DMS 273 (cell line): Measurements from ENCODE around the gene PHACTR4.
"Not testable (repeated sequence)": the region's sequence is repeated elsewhere in the genome, so short reads cannot be mapped to it uniquely, and the experiment has no call there.

Experiments used
- DNase-seq: peaks from one replicate; lab custom pipeline; 2025; ENCODE audit not compliant: unreplicated experiment; lab: John Stamatoyannopoulos, UW

The PHACTR4 gene

DNA sequence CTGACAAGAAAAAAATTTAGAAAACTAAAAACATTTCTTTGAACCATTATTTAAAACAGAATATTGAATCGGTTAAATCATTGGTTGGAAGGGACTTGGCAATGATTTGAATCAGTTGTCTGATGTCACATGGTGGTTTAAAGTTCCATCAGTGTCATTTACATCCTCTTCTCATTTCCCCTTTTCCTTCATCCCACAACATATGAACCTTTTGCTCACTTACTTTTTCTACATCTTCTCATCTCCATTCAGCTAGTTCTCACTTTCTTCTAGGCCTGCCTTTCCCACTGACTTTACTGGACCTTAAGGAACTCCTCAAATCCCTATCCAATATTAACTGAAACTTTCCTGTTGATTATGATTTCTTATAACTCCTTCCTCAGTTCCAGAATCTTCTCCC lies 58.5 kb downstream of the PHACTR4 start:
- no peak for DNase-seq

DNA sequence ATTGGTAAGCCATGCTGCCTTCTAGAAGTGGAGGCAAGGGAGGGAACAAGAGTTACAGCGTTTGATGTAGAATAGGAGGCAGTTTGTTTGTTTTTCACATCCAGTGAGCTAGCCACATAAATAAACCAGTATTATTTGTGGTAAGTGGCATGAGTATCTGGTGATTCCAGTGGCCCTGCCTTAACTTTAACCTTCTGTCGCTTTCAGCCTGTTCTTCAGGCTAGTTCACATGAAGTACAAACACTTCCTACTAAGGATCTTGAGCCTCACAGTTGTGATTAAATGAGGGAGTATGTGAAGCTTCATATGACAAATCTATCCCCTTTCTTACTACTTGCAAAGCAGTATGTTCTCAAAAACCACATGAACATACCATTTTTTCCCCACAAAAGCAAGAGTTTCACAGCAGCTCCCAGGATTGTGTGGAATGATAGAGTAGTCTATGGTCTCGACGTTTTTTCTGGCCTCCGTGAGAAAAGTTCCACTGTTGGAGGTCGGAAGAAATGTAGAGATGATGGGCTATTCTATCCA lies 59.5 kb downstream of the PHACTR4 start:
- no peak for DNase-seq

DNA sequence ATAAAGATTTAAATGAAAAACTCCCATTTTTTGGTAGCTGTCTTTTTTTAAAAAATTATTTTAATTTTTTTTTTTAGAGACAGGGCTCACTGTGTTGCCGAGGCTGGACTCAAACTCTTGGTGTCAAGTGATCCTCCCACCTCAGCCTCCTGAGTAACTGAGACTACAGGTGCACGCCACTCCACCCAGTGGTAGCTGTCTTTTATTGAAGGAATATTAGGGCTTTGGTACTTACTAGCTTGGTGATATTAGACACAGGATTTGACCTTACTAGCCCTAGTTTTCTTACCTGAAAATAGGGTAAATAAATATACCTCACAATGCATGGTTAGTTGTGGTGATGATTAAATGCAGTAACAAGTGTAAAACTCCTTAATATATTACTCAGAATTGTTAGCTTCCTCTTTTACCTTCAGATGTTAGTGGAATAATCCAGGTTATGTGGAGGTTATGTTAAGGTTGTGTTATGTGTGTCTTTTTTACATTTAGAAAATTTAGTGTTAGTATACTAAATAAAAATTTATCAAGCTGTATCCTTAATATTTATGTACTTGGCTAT lies 66.8 kb downstream of the PHACTR4 start:
- DNase-seq, result peak; percentile 9

DNA sequence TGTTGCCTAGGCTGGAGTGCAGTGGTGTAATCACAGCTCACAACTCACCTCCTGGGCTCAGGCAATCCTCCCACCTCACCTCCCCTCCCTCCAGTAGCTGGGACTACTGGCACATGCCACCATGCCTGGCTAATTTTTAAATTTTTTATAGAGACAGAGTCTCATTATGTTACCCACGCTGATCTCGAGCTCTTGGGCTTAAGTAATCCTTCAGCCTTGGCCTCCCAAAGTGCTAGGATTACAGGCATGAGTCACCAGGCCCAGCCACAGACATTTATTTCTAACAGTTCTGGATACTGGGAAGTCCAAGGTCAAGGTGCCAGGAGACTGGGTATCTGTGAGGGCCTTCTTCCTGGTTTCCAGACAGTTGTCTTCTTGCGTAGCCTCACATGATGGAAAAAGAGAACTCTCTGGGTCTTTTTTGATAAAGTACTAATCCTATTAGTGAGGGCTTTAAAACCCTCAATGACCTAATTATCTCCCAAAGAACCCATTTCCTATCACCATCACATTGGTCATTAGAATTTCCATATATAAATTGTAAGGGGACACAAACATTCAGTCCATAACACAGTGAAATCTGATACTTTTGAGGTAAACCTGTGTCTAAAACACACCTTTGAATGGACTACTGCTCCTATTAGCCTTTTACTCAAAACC lies 67.9 kb downstream of the PHACTR4 start:
- DNase-seq, result peak; percentile 16

DNA sequence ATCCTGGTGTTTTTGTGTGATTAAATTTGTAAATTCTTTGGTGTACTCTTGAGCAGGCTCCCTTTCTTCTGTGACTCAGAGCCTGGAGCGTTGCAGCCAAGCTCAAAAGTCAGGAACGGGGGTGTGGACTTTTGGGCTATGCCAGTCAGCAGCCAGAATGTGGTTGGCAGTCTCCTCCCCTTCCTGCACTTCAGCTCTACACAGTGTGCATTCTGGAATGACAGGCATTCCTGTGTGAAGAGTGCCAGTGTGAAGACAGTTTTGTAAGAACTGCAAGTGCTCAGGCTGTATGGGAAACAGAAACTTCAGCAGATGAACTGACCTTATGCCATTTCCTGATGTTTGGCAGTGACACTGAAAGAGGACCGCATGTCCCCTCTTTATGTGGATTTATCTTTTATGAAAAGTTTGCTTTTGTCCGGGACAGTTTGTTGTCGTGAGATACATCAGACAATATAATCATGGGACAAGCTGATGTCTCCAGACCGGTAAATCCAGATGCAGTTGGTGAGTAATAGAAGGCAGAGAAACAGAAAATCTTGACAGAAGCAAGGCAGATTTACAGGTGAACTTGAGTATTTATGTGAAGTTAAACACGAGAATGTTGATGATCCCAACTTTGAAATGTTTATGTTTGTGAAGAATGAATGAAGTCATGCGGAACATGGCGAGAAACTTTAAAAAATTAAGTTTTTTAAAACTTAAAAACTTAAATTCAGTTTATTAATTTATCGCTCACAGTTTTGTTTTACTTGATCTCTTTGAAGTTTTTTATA lies 68.6 kb downstream of the PHACTR4 start:
- peak; percentile 86 for DNase-seq

DNA sequence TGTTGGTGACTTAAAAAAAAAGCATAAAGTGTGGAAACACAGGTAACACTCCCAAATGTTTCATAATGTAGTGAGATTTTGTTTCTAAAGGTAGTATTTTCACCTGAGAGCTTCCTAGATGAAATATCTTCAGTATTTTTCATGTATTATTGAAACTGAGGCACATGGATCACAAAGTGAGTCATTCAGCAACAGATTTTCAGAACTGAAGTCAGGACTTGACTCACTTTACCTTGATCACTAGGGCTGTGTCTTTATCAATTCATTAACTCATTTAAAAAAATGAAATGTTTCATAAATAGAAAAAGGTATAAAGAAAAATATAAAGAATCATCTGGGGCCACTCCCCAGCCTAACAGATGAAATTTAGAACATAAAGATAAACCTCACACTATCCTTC lies 69.8 kb downstream of the PHACTR4 start:
- DNase-seq, result no peak

DNA sequence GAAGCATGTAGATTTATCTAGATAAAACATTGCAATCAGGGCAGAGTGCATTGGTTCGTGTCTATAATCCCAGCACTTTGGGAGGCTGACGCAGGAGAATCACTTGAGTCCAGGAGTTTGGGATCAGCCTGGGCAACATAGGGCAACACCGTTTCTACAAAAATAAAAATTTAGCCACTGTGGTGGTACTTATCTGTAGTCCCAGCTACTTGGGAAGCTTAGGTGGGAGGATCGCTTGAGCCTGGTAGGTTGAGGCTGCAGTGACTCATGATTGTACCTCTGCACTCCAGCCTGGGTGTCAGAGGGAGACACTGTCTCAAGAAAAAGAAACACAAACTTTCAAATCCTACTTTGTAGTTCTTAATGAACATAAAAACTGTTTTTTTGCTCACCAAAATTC lies 72.1 kb downstream of the PHACTR4 start:
- no peak for DNase-seq

DNA sequence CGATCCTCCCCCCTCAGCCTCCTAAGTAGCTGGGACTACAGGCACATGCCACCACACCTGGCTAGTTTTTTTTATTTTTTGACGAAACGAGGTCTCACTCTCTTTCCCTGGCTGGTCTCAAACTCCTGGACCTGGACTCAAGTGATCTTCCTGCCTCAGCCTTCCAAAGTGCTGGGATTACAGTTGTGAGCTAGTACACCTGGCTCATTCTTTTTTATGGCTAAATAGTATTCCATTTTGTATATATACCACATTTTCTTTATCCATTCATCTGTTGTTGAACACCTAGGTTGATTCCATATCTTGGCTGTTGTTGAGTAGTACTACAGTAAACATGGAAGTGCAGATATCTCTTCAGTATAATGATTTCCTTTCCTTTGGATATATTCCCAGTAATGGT lies 74.0 kb downstream of the PHACTR4 start:
- no peak for DNase-seq

DNA sequence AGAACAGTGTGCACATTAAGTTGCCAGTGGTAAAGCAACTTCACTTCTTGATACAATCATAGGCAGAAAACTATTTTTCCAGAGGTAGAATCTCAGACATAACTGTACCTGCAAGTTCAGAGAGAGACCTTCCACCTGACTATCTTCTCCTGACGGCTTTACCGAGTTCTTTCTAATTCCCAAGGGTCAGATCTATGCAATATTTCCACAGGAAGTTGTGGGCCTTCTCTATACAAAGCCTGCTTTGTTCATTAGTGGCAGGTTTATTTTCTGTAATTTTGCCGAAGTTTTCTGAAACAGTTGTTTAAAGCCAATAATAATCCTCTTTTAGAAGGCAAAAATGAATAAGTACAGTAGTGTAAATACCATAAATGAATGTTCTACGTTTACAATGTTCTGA lies 78.1 kb downstream of the PHACTR4 start:
- no peak for DNase-seq

DNA sequence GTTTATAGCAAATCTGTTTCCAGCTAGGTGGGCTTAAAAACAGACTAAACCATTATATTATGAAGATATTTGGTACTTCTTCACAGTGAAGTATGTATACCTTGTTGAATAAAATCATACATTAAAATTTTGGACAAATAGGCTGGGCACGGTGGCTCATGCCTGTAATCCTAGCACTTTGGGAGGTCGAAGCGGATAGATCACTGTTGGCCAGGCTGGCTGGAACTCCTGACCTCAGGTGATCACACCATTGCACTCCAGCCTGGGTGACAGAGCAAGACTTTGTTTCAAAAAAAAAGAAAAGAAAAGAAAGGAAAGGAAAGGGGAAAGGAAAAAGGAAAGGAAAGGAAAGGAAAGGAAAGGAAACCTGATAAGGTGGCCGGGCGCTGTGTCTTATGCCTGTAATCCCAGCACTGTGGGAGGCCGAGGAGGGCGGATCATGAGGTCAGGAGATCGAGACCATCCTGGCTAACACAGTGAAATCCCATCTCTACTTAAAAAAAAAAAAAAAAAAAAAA lies 78.6 kb downstream of the PHACTR4 start:
- not testable (repeated sequence) for DNase-seq

DNA sequence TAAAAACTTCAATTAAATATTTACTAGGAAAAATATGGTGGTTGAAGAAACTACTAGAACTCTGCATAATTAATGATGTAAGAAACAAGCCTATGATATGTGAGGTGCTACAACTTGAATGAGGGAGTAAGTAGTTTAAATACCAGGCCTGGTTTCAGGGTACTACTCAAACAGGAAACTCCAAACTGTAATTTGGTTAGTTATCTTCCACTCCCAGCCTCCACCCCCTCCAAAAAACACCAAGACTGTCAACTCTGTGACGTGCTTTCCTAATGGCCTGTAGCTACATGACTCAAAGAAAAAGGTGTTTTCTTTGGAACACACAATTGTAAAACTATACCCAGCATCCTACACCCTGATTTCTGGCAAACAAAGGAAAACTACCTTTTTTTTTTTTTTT lies 80.4 kb downstream of the PHACTR4 start:
- DNase-seq, result no peak

DNA sequence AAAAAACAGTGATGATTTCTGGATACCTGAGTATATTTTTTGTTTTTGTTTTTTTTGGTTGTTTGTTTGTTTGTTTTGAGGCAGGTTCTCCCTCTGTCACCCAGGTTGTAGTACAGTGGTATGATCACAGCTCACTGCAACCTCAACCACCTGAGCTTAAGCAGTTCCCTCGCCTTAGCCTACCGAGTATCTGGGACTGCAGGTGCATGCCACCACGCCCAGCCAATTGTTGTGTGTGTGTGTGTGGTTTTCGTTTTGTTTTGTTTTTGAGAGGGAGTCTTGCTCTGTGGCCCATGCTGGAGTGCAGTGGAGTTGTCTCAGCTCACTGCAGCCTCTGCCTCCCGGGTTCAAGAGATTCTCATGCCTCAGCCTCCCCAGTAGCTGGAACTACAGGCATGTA lies 81.0 kb downstream of the PHACTR4 start:
- no peak for DNase-seq

DNA sequence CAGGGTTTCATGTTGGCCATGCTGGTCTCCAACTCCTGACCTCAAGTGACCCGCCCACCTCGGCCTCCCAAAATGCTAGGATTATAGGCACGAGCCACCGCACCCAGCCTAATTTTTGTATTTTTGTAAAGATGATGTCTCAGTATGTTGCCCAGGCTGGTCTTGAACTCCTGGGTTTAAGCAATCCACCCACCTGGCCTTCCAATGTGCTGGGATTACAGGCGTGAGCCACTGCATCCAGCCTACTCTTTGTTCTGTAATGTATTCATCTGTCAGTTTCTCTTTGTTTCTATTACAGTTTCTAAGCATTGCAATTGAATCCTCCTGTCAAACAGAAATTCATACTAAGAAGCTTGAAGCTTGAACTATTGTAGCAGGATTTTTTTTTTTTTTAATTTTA lies 81.5 kb downstream of the PHACTR4 start:
- DNase-seq, result no peak

DNA sequence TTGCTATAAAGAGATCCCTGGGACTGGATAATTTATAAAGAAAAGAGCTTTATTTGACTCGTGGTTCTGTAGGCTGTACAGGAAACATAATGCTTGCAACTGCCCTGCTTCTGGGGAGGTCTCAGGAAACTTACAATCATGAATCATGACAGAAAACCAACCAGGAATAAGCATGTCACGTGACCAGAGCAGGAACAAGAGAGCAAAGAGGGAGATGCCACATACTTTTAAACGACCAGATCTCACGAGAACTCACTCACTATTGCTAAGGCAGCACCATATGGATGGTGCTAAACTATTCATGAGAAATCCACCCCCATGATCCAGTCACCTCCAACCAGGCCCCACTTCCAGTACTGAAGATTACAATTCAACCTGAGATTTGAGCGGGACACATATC lies 86.5 kb downstream of the PHACTR4 start:
- peak; percentile 69 for DNase-seq

DNA sequence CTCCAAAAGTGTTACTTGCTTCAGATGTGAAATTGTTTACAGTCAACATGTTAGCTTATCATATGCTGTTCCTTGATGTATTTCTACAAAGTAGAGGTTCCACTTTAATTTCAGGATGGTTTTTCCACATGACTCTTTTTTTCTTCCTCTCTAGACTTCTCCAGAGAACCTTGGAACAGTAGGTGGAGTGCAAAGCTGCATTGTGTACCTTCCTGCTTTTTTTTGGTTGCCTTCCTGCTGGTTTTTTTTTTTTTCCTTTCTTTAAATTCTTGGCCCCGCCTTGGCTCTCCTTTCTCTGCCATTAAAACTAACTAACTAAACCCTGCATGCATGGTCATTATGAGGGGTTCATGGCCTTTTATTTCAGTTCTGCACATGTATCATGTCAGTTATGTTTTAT lies 88.1 kb downstream of the PHACTR4 start:
- DNase-seq, result no peak

DNA sequence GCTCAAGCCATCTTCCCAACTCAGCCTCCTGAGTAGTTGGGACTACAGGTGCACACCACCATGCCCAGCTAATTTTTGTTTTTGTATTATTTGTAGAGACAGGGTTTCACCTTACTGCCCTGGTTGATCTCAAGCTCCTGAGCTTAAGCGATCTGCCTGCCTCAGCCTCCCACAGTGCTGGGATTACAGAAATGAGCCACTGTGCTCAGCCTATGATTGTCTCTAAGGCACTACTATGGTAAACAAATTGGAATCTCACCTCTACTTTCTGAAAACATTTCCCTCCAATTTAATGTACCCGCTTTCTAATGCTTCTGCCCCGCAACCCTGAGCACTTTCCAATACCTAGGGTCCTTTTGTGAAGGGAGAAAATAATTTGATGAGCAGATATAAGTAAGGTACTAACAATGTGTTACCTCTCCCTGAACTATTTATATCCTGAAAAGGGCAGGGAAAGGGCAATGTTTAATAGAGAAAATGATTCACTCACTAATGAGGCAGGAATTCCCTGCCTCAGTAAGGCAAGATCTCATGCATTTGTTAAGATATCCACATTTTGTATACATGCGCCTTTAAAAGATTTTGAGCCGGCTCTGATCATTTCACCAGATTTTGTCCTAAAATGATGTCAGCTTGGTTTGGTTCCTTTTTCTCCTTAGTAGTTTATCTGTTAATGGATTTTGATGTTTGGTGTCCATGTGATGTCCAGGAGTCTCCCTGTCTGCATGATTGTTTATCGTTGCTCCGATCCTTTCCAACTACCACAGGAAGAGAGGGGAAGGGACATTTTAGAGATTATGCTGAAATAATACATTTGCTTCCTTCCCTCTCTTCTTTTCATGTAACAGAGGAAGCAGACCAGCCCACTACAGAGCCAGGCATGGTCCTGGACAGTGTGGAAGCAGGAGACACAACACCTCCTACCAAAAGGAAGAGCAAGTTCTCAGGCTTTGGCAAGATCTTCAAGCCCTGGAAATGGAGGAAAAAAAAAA lies 89.0 kb downstream of the PHACTR4 start:
- DNase-seq, result no peak

DNA sequence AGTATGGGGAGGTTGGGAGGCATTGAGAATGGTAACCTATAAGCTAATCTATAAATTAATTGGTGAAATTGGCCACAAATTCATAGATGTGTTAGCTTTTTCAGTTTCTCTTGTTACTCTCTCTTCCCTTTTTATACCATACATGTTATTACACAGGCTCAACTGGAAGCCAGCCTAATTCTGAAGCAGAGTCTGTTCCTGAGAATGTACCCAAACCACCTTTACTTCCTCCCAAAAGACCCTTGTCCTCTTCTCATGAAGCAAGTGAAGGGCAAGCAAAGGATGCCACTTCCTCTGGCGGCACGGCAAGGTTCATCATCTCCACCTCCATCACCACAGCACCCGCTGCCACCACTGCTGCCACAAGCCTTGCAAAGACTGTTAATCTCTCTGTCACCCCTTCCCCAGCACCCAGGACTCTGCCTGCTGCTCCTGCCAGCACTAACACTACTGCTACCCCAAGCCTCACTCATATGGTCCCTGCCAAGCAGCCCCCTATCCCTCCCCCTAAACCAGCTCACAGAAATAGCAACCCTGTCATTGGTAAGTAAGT lies 96.8 kb downstream of the PHACTR4 start:
- no peak for DNase-seq

DNA sequence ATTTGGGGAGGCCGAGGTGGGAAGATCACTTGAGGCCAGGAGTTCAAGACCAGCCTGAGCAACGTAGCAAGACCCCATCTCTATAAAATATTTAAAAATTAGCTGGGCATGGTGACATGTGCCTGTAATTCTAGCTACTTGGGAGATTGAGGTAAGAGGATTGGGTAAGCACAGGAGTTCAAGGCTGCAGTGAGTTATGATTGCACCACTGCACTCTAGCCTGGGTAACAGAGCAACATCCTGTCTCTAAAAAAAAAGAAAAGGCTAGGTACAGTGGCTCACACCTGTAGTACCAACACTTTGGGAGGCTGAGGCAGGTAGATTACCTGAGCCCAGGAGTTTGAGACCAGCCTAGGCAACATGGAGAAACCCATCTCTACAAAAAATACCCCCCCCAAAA lies 100.6 kb downstream of the PHACTR4 start:
- no peak for DNase-seq

DNA sequence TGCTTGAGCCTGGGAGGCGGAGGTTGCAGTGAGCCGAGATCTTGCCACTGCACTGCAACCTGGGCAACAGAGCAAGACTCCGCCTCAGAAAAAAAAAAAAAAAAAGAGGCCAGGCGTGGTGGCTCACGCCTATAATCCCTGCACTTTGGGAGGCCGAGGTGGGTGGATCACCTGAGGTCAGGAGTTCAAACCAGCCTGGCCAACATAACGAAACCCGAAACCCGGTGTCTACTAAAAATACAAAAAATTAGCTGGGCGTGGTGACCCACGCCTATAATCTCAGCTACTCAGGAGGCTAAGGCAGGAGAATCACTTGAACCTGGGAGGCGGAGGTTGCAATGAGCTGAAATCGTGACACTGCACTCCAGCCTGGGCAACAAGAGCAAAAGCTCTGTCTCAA lies 110.0 kb downstream of the PHACTR4 start:
- not testable (repeated sequence) for DNase-seq

DNA sequence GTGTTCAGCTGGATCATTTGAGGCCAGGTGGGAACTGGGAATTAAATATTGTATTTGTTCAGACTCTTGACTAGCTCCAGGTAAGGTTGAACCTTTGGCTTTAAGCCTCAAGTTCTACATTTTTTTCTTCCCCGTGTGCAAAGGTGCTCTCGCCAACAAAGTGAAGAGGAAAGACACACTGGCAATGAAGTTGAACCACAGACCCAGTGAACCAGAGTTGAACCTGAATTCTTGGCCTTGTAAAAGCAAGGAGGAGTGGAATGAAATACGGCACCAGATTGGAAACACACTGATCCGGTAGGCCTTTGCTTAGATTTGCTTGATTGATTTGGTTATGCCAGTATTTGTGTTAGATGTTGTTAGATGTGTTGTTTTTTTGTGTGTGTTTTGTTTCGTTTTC lies 110.8 kb downstream of the PHACTR4 start:
- no peak for DNase-seq
